Measurements from ENCODE around the gene LGALS16. TPM values are rescaled to one million over a fixed set of nuclear protein-coding genes. Genes with fewer than 3 reads are reported as not detected.

LGALS16 gene
- total RNA-seq, 1 experiment from 2014 or later: not detected

DNA sequence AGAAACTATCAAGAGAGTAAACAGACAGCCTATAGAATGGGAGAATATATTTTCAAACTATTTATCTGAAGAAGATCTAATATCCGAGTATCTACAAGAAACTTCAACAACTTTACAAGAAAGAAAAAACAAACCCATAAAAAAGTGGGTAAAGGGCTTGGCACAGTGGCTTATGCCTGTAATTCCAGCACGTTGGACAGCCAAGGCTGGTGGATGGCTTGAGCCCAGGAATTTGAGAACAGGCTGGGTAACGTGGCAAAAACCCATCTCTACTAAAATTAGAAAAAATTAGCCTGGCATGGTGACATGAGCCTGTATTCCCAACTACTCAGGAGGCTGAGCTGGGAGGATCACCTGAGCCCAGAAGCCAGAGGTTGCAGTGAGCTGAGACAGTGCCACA lies 7.8 kb upstream of the LGALS16 start:
- Histone ChIP-seq H2BK12ac (ENCODE audit: insufficient read length, low read depth, low read length) (no peak overlapping the region), H3K9ac (ENCODE audit: extremely low read depth, insufficient read length, low read length) (no peak overlapping the region), H2BK20ac (ENCODE audit: low read depth, low read length, poor library complexity, severe bottlenecking) (no peak overlapping the region), H3K79me1 (ENCODE audit: insufficient read depth, low read depth, low read length, poor library complexity, severe bottlenecking) (no peaks in the 10 kb centered on the region), H4K91ac (ENCODE audit: insufficient read length, low read depth, low read length) (no peak overlapping the region), H3K4me1 (ENCODE audit: insufficient read depth, low read length) (no peaks in the 10 kb centered on the region), H2BK5ac (ENCODE audit: insufficient read length, low read length) (no peak overlapping the region), H3K9me3 (ENCODE audit: control insufficient read depth, low read depth, low read length) (no peaks in the 10 kb centered on the region), H2AFZ (ENCODE audit: low read length) (no peak overlapping the region), H3K27ac (ENCODE audit: insufficient read length, low read depth, low read length) (no peak overlapping the region), H2BK120ac (ENCODE audit: low read depth, low read length, poor library complexity, severe bottlenecking) (no peak overlapping the region), H3K4ac (ENCODE audit: low read depth, low read length) (no peak overlapping the region), H3K79me2 (ENCODE audit: insufficient read depth, low read length) (no peaks in the 10 kb centered on the region), H3K23ac (ENCODE audit: insufficient read length, low read depth, low read length) (no peak overlapping the region), H3K14ac (ENCODE audit: insufficient read depth, low read length) (no peak overlapping the region), H4K5ac (ENCODE audit: insufficient read length, low read depth, low read length) (no peak overlapping the region), H4K8ac (replicated peaks; ENCODE audit: insufficient read length, low read depth, low read length) (no peak overlapping the region), H3K56ac (ENCODE audit: insufficient read length, low read depth, low read length) (no peak overlapping the region), H3K27me3 (ENCODE audit: insufficient read depth, low read length) (no peaks in the 10 kb centered on the region), H2BK15ac (ENCODE audit: low read depth, low read length) (no peak overlapping the region), H3K23me2 (ENCODE audit: insufficient read length, low read depth, low read length, poor library complexity, severe bottlenecking) (no peaks in the 10 kb centered on the region), H3T11ph (ENCODE audit: low read length) (no peak overlapping the region), H2AK5ac (ENCODE audit: insufficient read length, low read length) (no peak overlapping the region), H3K4me2 (ENCODE audit: insufficient read depth, insufficient read length, low read length) (no peak overlapping the region), H3K18ac (ENCODE audit: insufficient read length, low read depth, low read length) (no peak overlapping the region), H4K20me1 (ENCODE audit: control insufficient read depth, insufficient read depth, insufficient read length) (no peaks in the 10 kb centered on the region)
- H3K4me1 Mint-ChIP-seq: no peaks in the 10 kb centered on the region
- DNase-seq: no peak
- H3K4me3 Mint-ChIP-seq: no peak overlapping the region
- peaks cover 79% of the 10 kb centered on the region for H3K27me3 Mint-ChIP-seq (ENCODE audit: low read depth)
- H3K9me3 Mint-ChIP-seq: peaks cover 0 to 4% of the 10 kb centered on the region in 2 experiments; a peak in 1 of 5 replicates
- no peak overlapping the region for H3K27ac Mint-ChIP-seq
- TF ChIP-seq, protein P1, sequence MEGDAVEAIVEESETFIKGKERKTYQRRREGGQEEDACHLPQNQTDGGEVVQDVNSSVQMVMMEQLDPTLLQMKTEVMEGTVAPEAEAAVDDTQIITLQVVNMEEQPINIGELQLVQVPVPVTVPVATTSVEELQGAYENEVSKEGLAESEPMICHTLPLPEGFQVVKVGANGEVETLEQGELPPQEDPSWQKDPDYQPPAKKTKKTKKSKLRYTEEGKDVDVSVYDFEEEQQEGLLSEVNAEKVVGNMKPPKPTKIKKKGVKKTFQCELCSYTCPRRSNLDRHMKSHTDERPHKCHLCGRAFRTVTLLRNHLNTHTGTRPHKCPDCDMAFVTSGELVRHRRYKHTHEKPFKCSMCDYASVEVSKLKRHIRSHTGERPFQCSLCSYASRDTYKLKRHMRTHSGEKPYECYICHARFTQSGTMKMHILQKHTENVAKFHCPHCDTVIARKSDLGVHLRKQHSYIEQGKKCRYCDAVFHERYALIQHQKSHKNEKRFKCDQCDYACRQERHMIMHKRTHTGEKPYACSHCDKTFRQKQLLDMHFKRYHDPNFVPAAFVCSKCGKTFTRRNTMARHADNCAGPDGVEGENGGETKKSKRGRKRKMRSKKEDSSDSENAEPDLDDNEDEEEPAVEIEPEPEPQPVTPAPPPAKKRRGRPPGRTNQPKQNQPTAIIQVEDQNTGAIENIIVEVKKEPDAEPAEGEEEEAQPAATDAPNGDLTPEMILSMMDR (conservative IDR thresholded peaks at IDR 0.05): no peak
- WGBS (ENCODE audit: extremely low coverage, insufficient read length, low lambda C conversion rate): no CpG with 5 or more reads among the region's 3 CpGs
- no peaks in the 10 kb centered on the region for H3K36me3 Mint-ChIP-seq (ENCODE audit: insufficient read depth in 1 of 3, low read depth in 3 of 3)

All from H9 (cell line).